Liver (tissue), 3 donors: ENCODE measurements around the gene CR1L.

Experiments
- CTCF ChIP-seq: fragments of 150-350 bp; IDR thresholded peaks from 2 replicates; pipeline ENCODE4 v1.5.1; 2017; ENCODE audit warnings: improper control_type of control experiment, low read depth, low read length; ENCODE audit not compliant: missing input control
- FOXA1 ChIP-seq: IDR thresholded peaks from 2 replicates; pipeline ENCODE4 v1.6.1; 2016; ENCODE audit warnings: antibody characterized with exemption
- GABPA ChIP-seq, 2 donors: IDR thresholded peaks in 1 of 2; conservative IDR thresholded peaks in 1 of 2; 2 replicates each; pipeline ENCODE4 v1.6.1; 2016; ENCODE audit warnings: antibody characterized with exemption in 2 of 2, mild to moderate bottlenecking in 1 of 2, moderate library complexity in 1 of 2
- JUND ChIP-seq, 2 donors: IDR thresholded peaks; 2 replicates each; pipeline ENCODE4 v1.6.1; 2016; ENCODE audit warnings: antibody characterized with exemption in 2 of 2
- MAX ChIP-seq: IDR thresholded peaks from 2 replicates; pipeline ENCODE4 v1.6.1; 2016; ENCODE audit warnings: antibody characterized with exemption
- RAD21 ChIP-seq, 2 donors: IDR thresholded peaks; 2 replicates each; pipeline ENCODE4 v1.6.1; 2016; ENCODE audit warnings: antibody characterized with exemption in 2 of 2, mild to moderate bottlenecking in 2 of 2
- TAF1 ChIP-seq: conservative IDR thresholded peaks from 2 replicates; pipeline ENCODE4 v1.6.1; 2016; ENCODE audit warnings: antibody characterized with exemption, mild to moderate bottlenecking
- YY1 ChIP-seq: IDR thresholded peaks from 2 replicates; pipeline ENCODE4 v1.6.1; 2016; ENCODE audit warnings: antibody characterized with exemption, mild to moderate bottlenecking
- donor health status: healthy.
- donor health status: healthy.

DNA sequence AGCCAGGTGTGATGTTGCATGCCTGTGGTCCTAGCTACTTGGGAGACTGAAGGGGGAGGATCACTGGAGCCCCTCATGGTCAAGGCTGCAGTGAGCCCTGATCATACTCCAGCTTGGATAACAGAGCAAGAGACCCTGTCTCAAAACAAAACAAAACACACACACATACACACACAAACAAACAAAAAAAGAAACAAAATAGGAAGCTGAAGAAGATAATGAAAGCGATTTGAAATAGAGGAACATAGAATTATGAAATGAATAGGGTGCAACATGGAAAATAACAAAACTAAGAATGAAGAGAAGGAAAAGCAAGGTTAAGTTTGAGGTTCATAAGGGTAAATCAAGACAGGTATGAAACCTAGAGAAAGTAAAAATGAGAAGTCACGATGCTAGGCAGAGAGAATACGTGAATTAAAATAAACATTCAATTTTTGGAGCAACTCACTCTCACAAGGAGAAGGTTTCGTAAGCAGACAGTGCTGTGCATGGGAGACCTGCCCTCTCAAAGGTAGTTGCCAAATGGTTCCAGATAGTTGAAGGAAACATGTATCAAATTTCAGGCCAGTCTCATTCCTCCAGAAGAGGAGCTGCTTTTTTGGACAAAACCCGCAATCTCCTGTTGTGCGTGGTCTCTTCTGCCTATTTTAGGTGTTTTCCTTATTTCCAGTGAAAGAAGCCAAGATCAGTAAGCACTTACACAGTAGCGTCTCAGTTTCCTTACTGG lies 110.2 kb downstream of the CR1L start:
- TF ChIP-seq CTCF (no peak), FOXA1 (no peak), TAF1 (no peak), MAX (no peak), GABPA (IDR thresholded peaks at IDR 0.05 in 1 of 2, conservative IDR thresholded peaks at IDR 0.05 in 1 of 2) (no peak), RAD21 (IDR thresholded peaks at IDR 0.05) (no peak), JUND (IDR thresholded peaks at IDR 0.05) (no peak), YY1 (no peak)
